ENCODE data around the gene C16orf92.

C16orf92 gene

GRCh38 chr16:30022887-30023286 is at the start of gene C16orf92:
C16orf92 (plus strand) TSS chr16:30023198; CDS start chr16:30023341, 143 bp downstream.
- DNase-seq: no peak

DNA sequence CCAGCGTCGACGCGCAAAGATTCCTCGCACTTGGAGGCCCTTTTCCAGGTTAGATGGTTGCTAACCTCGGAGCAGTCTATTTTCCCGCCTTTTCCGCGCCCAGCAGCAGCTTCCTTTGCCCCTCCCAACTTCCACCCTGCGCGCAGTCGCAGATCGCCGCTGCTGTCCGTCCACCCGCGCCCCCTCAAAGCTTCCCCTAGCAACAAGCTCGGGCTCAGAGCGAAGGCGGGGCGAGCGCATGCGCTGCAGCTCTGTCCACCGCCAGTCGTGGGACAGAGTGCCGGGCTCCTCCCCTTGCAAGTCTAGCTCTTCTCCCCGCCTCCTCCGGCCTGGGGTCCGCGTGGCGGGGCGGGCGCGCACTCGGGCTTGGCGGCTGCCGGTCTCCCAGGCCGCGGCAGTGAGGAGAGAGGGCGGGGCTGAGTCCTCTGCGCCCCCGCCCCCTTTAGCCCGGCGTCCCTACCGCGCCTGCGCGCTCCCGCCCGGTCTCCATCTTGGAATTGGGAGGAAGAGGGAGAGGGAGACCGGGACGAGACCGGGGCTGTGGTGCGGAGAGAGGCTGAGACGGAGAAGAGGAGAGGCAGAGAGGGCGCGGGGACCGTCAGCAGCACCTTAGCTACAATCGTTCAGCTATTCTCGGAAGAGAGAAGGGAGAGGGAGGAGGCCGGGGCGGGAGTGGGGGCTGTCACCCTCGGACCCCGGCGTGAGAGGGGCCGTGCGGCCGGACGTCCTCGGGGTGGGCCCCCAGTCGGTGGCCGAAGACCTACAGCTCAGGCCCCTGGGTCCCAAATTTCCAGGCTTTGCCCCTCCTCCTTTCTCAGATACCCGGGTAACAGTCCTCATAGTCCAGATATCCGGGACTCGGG is 49.4 kb upstream of the C16orf92 start, which contains the start of gene TAOK2:
TAOK2 (plus strand) TSS at position 485 of the 863 bp plus-strand sequence. CDS start 3,905 bp downstream, outside the sequence.
- peak; percentile 97 for DNase-seq

- no peak for DNase-seq
Observed at GRCh38 chr16:29974291-29975133, 48.5 kb upstream of the C16orf92 start.

GRCh38 chr16:29975134-29975538 is 47.9 kb upstream of the C16orf92 start:
- DNase-seq: no peak

- DNase-seq: no peak
Observed at GRCh38 chr16:29975811-29976511, 47.0 kb upstream of the C16orf92 start.

GRCh38 chr16:29977063-29977825 is 45.8 kb upstream of the C16orf92 start:
- no peak for DNase-seq

DNA sequence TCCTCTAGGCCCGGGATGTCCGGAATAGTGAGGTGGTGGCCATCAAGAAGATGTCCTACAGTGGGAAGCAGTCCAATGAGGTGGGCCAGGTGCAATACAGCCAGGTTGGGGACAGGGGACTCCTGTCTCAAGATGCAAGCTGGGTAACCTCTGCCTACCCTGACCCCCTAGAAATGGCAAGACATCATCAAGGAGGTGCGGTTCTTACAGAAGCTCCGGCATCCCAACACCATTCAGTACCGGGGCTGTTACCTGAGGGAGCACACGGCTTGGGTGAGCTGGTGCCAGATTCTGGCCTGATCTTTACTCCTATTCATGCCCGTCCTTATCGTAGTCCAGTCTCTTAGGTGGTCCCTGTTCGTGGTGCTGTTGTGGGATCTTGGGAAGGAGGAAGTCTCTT is 44.9 kb upstream of the C16orf92 start:
- no peak for DNase-seq

DNA sequence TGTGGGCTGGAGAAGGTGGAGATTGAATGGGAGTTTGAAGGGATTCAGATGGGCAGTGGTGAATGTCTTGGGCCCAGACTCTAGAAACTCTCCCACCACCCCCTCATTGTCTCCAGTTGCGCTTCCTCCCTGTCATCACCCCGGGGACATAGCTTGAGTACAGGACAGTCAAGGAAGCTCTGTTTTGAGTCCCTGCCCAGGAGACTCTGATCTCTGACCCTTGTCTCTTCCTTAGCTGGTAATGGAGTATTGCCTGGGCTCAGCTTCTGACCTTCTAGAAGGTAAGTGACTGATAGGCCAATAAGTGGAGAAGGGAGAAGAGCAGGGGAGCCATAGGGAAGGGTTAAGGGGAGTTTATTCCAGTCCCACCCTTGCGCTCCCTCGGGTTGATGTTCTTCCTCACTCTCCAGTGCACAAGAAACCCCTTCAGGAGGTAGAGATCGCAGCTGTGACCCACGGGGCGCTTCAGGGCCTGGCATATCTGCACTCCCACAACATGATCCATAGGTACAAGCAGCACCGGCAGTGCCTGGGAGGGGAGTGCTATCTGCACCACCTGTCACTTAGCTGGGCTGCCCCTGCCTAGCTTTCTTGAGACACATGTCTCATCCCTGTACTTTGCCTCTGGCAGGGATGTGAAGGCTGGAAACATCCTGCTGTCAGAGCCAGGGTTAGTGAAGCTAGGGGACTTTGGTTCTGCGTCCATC is 44.3 kb upstream of the C16orf92 start:
- no peak for DNase-seq

- no peak for DNase-seq
Observed at GRCh38 chr16:29982560-29983419, 40.2 kb upstream of the C16orf92 start.

GRCh38 chr16:29983420-29984136 is 39.4 kb upstream of the C16orf92 start:
- DNase-seq: no peak

DNA sequence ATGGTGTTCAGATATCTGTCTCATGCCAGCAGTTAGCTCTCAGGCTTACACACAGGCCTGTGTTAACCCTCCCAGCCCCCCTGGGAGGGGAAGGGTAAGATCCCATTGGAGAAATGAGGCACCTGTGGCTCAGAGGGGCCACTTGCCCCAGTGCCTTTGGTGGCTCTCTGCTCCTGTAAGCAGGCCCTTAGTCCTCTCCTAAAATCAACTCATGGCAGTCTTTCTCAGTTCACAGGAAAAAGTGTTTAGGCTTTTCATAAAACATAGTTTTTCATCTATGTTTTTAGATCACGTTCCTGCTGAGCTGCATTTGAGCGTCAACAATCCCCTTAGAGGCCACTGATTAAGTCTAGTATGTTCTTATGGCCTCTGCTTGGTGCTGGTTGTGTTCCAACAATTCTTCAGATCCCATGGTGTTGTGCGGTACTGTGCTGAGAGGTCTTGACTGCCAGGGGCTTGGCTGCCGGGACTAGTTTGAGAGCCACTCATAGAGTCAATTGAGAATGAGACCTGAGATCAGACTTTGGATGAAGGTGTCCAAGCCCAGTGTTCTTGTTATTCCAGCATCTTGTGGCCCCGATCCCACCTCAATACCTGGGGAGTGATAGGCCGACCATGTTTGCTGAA is 38.7 kb upstream of the C16orf92 start:
- DNase-seq: no peak

DNA sequence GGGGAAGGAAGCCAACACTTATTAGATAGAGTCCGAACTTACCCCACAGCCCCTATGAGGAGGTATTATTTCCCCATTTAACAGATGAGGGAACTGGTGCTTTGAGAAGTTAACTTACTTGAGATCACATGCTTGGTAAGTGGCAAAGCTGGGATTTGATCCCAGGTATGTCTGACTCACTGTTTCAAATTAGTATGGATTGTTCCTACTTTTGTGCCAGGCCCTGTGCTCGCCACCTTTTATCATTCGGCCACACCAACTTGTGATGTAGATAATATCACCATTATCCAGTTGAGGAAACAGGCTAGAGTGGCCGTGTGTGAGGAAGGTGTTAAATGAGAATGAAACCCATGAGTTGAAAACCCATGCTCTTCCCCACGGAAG is 38.2 kb upstream of the C16orf92 start:
- DNase-seq: no peak

DNA sequence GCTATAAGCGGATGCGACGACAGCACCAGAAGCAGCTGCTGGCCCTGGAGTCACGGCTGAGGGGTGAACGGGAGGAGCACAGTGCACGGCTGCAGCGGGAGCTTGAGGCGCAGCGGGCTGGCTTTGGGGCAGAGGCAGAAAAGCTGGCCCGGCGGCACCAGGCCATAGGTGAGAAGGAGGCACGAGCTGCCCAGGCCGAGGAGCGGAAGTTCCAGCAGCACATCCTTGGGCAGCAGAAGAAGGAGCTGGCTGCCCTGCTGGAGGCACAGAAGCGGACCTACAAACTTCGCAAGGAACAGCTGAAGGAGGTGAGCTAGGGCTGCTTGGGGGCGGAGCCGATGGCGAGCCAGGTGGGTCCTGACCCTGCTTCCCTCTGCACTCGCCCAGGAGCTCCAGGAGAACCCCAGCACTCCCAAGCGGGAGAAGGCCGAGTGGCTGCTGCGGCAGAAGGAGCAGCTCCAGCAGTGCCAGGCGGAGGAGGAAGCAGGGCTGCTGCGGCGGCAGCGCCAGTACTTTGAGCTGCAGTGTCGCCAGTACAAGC is 37.7 kb upstream of the C16orf92 start:
- no peak for DNase-seq

GRCh38 chr16:29986231-29986630 is 36.8 kb upstream of the C16orf92 start:
- no peak for DNase-seq

GRCh38 chr16:29986931-29987330 is 36.1 kb upstream of the C16orf92 start:
- no peak for DNase-seq

DNA sequence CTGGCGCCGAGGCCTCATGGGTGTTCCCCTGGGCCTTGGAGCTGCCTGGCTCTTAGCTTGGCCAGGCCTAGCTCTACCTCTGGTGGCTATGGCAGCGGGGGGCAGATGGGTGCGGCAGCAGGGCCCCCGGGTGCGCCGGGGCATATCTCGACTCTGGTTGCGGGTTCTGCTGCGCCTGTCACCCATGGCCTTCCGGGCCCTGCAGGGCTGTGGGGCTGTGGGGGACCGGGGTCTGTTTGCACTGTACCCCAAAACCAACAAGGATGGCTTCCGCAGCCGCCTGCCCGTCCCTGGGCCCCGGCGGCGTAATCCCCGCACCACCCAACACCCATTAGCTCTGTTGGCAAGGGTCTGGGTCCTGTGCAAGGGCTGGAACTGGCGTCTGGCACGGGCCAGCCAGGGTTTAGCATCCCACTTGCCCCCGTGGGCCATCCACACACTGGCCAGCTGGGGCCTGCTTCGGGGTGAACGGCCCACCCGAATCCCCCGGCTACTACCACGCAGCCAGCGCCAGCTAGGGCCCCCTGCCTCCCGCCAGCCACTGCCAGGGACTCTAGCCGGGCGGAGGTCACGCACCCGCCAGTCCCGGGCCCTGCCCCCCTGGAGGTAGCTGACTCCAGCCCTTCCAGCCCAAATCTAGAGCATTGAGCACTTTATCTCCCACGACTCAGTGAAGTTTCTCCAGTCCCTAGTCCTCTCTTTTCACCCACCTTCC is 35.5 kb upstream of the C16orf92 start:
- DNase-seq: no peak

GRCh38 chr16:29988346-29989075 is 34.5 kb upstream of the C16orf92 start:
- DNase-seq: no peak

Measured in activated CD4-positive, CD25-positive, alpha-beta regulatory T cell treated with anti-CD3 and anti-CD28 coated beads, Interleukin-2, amount 50 U/mL, for 72 hours (primary cell).